BLaER1 (cell line): ENCODE data around the gene SCN10A.

Source experiments
- H3K27ac ChIP-seq: shearing (Covaris generic); formaldehyde crosslinking; 2 replicates; pipeline ENCODE4 v1.8.1; 2022
- H3K27me3 ChIP-seq: shearing (Covaris generic); formaldehyde crosslinking; 2 replicates; pipeline ENCODE4 v1.8.1; 2022
- H3K36me3 ChIP-seq: shearing (Covaris generic); formaldehyde crosslinking; 2 replicates; pipeline ENCODE4 v1.8.1; 2022
- H3K4me1 ChIP-seq: shearing (Covaris generic); formaldehyde crosslinking; 2 replicates; pipeline ENCODE4 v1.8.1; 2022
- H3K4me2 ChIP-seq: shearing (Covaris generic); formaldehyde crosslinking; 2 replicates; pipeline ENCODE4 v1.8.1; 2022
- H3K4me3 ChIP-seq: shearing (Covaris generic); formaldehyde crosslinking; 2 replicates; pipeline ENCODE4 v1.8.1; 2022
- H3K9ac ChIP-seq: shearing (Covaris generic); formaldehyde crosslinking; 2 replicates; pipeline ENCODE4 v1.8.1; 2022
- H3K9me3 ChIP-seq: shearing (Covaris generic); formaldehyde crosslinking; 2 replicates; pipeline ENCODE4 v1.8.1; 2022
- H4K20me1 ChIP-seq: shearing (Covaris generic); formaldehyde crosslinking; 2 replicates; pipeline ENCODE4 v1.8.1; 2022
- Cebpa-rat ChIP-seq: shearing (Covaris generic); IDR thresholded peaks from 2 replicates; pipeline ENCODE4 v1.8.1; 2022

The SCN10A gene

DNA sequence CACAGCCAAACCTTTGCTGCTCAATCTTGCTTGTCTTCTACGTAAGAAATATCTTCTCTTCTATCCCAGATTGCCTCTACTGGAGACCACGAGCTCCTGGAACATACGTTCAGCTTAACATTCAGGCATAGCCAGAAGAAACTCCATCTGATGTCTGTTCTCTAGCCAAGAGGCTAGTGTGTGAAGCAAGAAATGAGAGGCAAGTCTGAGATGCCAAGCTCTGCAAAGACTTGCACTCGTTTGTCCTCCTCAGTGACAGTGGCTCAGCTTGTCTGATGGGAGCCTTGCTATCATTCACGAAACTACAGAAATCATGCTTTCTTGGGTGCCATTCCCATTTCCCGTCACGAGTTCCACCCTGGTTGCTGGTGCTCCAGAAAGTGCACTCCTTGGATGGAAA, at the start of gene SCN10A:
Gene SCN10A (minus strand): TSS at position 192 of the 400 bp plus-strand sequence. CDS start 22,207 bp downstream, outside the sequence.
- Histone ChIP-seq H3K27ac (no peak within 1 kb of the TSS), H3K36me3 (no peaks in the 10 kb centered on the region), H3K4me1 (no peaks in the 10 kb centered on the region), H3K9ac (no peak within 1 kb of the TSS), H3K4me3 (no peak within 1 kb of the TSS), H3K4me2 (no peak within 1 kb of the TSS), H4K20me1 (no peaks in the 10 kb centered on the region), H3K9me3 (no peaks in the 10 kb centered on the region), H3K27me3 (no peaks in the 10 kb centered on the region)
- TF ChIP-seq Cebpa-rat: no peak

DNA sequence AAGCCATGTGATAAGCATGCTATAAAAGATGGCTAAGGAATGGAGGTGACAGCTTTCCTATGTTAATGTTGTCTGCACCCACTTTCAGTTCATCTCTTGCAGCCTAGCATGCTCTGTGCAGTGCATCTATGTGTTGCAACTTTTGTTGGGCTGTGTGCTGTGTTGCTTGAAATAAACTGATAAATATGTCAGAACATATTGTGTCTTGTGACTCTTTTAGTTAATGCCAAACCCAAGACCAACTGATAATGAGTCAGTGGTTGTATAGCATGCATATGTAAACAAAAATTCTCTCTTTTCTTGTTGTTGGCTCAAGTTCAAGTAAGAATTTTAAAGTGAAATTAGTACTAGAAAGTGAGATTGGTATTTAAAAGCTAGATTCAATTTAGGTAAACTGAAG, 37.0 kb upstream of the SCN10A start:
- Histone ChIP-seq H3K9me3 (peaks cover 3% of the 10 kb centered on the region; the same call in 1 of the 2 replicates), H3K27ac (no peak overlapping the region), H3K4me3 (no peak overlapping the region), H3K4me1 (no peaks in the 10 kb centered on the region), H3K9ac (no peak overlapping the region), H3K27me3 (no peaks in the 10 kb centered on the region), H3K4me2 (no peak overlapping the region), H3K36me3 (no peaks in the 10 kb centered on the region), H4K20me1 (no peaks in the 10 kb centered on the region)
- TF ChIP-seq Cebpa-rat: no peak

DNA sequence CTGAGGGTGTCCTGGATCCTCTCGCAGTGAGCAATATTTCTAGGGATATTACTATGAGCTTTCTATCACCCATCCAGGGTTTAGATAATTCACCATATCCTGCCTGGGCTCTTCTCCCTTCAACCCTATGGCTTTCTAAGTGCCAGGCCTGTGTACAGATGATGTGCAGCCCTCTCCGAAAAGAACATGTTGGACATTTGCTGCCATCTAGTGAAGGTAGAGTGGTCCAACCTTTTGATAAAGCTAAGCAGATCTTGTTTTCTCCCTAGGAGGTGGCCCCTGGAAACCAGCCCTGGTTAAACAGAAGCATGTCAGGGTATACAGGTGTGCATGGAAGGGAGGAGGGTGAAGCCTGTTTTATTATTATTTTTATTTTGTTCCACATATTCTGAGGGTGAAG, 27.9 kb upstream of the SCN10A start:
- H3K9ac ChIP-seq: no peak overlapping the region
- H3K4me2 ChIP-seq: no peak overlapping the region
- no peaks in the 10 kb centered on the region for H3K27me3 ChIP-seq
- H3K27ac ChIP-seq: no peak overlapping the region
- H3K9me3 ChIP-seq: no peaks in the 10 kb centered on the region
- H3K4me1 ChIP-seq: no peaks in the 10 kb centered on the region
- no peak overlapping the region for H3K4me3 ChIP-seq
- no peak for TF ChIP-seq Cebpa-rat
- H4K20me1 ChIP-seq: no peaks in the 10 kb centered on the region
- H3K36me3 ChIP-seq: no peaks in the 10 kb centered on the region

DNA sequence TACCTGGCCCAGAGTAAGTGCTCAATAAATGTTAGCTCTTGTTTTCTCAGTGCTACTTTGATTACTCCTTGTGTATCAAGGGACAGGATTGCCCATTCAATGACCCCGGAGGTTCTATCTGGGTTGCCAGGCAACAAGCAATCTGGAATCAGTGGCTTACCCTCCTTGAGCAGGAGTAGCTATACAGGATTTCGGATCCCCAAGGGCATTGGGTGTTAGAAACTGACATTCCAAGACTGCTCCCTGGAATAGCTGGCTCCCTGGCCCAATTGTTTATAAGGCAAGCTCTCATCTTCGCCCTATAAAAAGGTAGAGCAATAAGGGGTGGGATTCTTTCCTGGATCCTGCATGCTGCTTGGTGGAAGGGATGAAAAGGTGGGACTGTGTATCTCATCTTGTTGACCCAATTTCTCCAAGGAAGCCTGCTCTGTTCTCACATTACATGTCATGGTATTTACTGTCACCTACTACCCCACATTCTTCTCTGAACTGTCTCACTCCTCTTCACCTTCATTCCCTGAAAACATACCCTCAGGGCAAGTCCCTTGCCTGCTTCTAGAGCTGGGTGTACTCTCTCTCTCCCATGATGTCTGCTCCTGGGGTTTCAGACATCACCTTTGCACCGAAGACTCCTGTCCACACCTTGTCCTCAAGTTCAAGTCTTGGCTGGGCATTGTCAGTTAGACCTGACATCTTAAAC, 26.4 kb upstream of the SCN10A start:
- no peaks in the 10 kb centered on the region for H3K4me1 ChIP-seq
- no peak for TF ChIP-seq Cebpa-rat
- no peaks in the 10 kb centered on the region for H3K27me3 ChIP-seq
- no peaks in the 10 kb centered on the region for H3K36me3 ChIP-seq
- H3K4me3 ChIP-seq: no peak overlapping the region
- no peaks in the 10 kb centered on the region for H3K9me3 ChIP-seq
- no peaks in the 10 kb centered on the region for H4K20me1 ChIP-seq
- no peak overlapping the region for H3K9ac ChIP-seq
- H3K27ac ChIP-seq: no peak overlapping the region
- H3K4me2 ChIP-seq: no peak overlapping the region

DNA sequence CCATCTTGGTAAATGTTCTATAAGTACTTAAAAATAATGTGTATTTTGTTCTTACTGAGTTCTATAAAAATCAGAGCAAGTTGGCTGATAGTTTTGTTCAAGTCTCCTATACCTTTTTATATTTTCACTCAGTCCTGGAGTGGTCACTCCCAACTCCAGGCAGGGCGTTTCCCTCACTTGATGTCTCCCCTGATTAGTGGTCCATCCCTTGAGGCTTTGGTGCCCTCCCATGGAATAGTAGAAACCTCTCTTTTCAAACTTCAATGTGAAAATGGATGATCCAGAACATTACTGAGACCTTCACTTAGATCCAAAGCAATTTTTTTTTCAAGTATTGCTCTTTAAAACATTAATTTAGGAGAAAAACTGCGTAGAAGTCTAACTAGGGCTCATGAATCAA, 25.0 kb upstream of the SCN10A start:
- Histone ChIP-seq H4K20me1 (no peaks in the 10 kb centered on the region), H3K27ac (no peak overlapping the region), H3K9ac (no peak overlapping the region), H3K4me1 (no peaks in the 10 kb centered on the region), H3K27me3 (no peaks in the 10 kb centered on the region), H3K36me3 (no peaks in the 10 kb centered on the region), H3K4me3 (no peak overlapping the region), H3K9me3 (no peaks in the 10 kb centered on the region), H3K4me2 (no peak overlapping the region)
- no peak for TF ChIP-seq Cebpa-rat

DNA sequence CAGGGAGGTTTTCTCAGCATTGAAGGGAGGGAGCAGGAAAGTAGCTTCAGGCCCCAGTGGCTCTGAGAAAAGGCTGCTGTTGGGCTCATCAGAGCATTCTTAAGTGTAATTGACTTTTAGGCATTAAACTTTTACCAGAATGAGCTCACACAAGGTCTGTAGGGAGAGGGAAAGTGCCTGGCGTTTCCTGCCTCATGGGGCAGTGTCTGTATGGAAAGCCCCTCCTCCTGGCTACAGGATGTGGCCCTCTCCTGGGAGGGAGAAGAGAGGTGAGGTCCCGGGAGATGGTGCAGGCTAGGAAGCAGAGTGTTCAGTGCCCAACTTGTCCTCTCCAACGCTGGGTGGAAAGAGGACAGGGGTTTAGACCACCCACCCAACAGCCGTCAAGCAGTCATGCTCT, 21.3 kb upstream of the SCN10A start:
- no peak for TF ChIP-seq Cebpa-rat
- H3K27ac ChIP-seq: no peak overlapping the region
- H3K4me1 ChIP-seq: 0 out of 2 replicates have a peak, but pooled peaks cover 5% of the 10 kb centered on the region
- no peaks in the 10 kb centered on the region for H3K27me3 ChIP-seq
- no peaks in the 10 kb centered on the region for H4K20me1 ChIP-seq
- no peak overlapping the region for H3K9ac ChIP-seq
- H3K36me3 ChIP-seq: no peaks in the 10 kb centered on the region
- H3K4me3 ChIP-seq: no peak overlapping the region
- H3K9me3 ChIP-seq: no peaks in the 10 kb centered on the region
- no peak overlapping the region for H3K4me2 ChIP-seq

DNA sequence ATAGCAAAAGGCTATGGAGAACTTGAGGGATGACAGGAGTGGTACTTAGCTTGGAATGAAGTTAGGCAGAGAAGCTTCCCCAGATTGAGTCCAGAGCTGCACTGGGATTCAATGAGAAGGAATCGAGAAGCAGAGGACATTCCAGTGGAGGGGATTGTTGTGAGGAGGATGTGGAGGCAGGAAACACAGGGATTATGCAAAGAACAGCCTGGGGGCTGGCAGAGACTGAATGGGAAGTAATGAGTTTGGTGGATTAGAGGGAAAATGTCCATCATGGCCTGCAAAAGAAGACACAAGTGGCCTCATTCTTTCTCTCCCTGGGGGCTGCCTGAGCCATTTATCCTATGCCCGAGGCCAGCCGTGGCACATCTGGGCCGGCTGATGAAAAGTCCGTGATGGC, 20.5 kb upstream of the SCN10A start:
- 0 out of 2 replicates have a peak, but pooled peaks cover 5% of the 10 kb centered on the region for H3K4me1 ChIP-seq
- no peak overlapping the region for H3K4me2 ChIP-seq
- H3K9me3 ChIP-seq: no peaks in the 10 kb centered on the region
- no peaks in the 10 kb centered on the region for H4K20me1 ChIP-seq
- H3K36me3 ChIP-seq: no peaks in the 10 kb centered on the region
- no peaks in the 10 kb centered on the region for H3K27me3 ChIP-seq
- no peak for TF ChIP-seq Cebpa-rat
- no peak overlapping the region for H3K4me3 ChIP-seq
- no peak overlapping the region for H3K9ac ChIP-seq
- H3K27ac ChIP-seq: no peak overlapping the region

DNA sequence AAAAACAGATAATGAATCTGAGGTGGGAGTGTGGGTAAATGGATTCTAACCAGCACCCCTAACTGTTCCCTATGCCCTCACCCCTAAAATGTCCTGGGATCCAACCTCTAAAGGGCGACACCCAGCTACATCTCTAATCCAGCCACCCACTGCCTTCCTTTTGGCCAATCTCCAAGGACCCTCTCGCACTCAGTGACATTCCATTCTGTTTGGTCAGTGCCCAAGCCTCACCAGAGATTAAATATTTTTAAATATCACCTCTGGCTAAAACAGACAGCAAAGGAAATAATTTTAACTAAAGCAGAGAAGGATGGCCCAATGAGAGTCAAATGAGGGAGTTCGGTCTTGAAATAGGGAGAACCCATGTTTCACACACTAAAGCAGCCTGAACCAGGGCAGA, 19.9 kb upstream of the SCN10A start:
- no peak overlapping the region for H3K27ac ChIP-seq
- H3K9me3 ChIP-seq: no peaks in the 10 kb centered on the region
- H3K4me3 ChIP-seq: no peak overlapping the region
- H3K9ac ChIP-seq: no peak overlapping the region
- no peaks in the 10 kb centered on the region for H3K36me3 ChIP-seq
- no peaks in the 10 kb centered on the region for H3K27me3 ChIP-seq
- no peaks in the 10 kb centered on the region for H4K20me1 ChIP-seq
- no peak for TF ChIP-seq Cebpa-rat
- H3K4me1 ChIP-seq: 0 out of 2 replicates have a peak, but pooled peaks cover 5% of the 10 kb centered on the region
- no peak overlapping the region for H3K4me2 ChIP-seq

DNA sequence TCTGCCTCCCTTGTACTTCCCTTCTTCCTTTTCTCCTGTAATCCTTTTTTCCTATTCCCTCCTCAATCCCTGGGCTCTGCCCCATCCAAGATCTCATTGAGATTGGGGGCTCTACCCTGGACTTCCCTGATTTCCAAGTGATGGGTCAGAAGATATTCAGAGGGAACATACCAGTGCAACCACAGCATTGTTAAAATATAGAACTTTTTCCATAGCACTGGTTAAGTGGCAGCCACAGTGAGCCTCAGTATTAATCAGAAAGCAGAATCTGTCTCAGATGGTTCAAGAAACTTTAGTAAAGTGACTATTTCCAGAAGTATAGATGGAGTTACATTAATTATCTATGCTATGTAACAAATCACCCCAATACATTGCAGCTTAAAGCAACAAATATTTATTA, 18.7 kb upstream of the SCN10A start:
- Histone ChIP-seq H3K4me3 (no peak overlapping the region), H3K9me3 (no peaks in the 10 kb centered on the region), H3K4me2 (no peak overlapping the region), H3K27me3 (no peaks in the 10 kb centered on the region), H3K27ac (no peak overlapping the region), H3K4me1 (peaks cover 6% of the 10 kb centered on the region), H4K20me1 (no peaks in the 10 kb centered on the region), H3K36me3 (no peaks in the 10 kb centered on the region), H3K9ac (no peak overlapping the region)
- TF ChIP-seq Cebpa-rat: no peak

DNA sequence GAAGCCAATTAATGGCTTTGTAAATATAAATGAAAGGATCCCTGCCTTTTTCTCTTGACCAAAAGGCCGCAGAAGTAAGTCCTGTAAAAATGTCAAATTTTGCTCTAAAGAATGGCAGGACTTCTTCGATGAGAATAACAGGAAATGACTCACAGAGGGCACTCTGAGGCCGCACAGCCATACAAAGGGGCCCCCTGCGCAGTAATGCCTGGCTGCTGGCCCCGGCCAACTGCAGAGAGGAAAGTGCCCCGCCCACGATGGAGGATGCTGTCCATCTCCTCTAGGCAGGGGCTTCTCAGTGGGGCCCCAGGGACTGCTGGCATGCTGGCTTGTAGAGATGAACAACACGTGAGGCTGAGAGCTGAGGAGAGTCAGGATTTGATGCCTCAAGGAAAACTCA, 18.1 kb upstream of the SCN10A start:
- no peak overlapping the region for H3K4me3 ChIP-seq
- H3K27me3 ChIP-seq: no peaks in the 10 kb centered on the region
- H3K4me1 ChIP-seq: peaks cover 12% of the 10 kb centered on the region
- H3K27ac ChIP-seq: no peak overlapping the region
- H3K36me3 ChIP-seq: no peaks in the 10 kb centered on the region
- no peaks in the 10 kb centered on the region for H4K20me1 ChIP-seq
- no peak overlapping the region for H3K4me2 ChIP-seq
- TF ChIP-seq Cebpa-rat: no peak
- H3K9me3 ChIP-seq: no peaks in the 10 kb centered on the region
- no peak overlapping the region for H3K9ac ChIP-seq

DNA sequence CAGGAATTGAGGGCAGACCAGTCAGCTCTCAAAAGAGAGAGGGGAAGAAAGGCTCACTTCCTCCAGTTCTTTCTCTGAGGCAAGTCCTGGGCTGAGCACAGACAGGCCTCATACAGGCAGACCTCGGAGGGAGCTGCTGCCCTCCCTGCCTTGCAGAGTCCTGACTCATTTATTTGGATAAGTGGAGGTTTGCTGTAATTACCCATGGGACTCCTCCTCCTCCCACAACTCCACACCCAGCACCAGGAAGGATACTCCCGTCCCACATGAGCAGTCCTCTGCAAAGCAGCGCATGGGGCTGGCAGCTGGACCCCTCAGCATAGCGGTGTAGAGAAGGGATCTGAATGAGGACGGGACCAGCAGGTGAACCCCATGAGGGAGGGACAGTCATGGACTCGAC, 13.4 kb upstream of the SCN10A start:
- H3K27ac ChIP-seq: no peak overlapping the region
- H3K4me3 ChIP-seq: no peak overlapping the region
- H3K4me2 ChIP-seq: peak overlapping the region; percentile 47
- no peak for TF ChIP-seq Cebpa-rat
- H3K27me3 ChIP-seq: no peaks in the 10 kb centered on the region
- no peak overlapping the region for H3K9ac ChIP-seq
- no peaks in the 10 kb centered on the region for H3K9me3 ChIP-seq
- peaks cover 28% of the 10 kb centered on the region for H3K4me1 ChIP-seq
- H3K36me3 ChIP-seq: no peaks in the 10 kb centered on the region
- no peaks in the 10 kb centered on the region for H4K20me1 ChIP-seq
